Measurements from ENCODE around the gene THADA. TPM values are rescaled to one million over a fixed set of nuclear protein-coding genes. Genes with fewer than 3 reads are reported as not detected.

The THADA gene
- total RNA-seq, 1 donor: 39.4 TPM

DNA sequence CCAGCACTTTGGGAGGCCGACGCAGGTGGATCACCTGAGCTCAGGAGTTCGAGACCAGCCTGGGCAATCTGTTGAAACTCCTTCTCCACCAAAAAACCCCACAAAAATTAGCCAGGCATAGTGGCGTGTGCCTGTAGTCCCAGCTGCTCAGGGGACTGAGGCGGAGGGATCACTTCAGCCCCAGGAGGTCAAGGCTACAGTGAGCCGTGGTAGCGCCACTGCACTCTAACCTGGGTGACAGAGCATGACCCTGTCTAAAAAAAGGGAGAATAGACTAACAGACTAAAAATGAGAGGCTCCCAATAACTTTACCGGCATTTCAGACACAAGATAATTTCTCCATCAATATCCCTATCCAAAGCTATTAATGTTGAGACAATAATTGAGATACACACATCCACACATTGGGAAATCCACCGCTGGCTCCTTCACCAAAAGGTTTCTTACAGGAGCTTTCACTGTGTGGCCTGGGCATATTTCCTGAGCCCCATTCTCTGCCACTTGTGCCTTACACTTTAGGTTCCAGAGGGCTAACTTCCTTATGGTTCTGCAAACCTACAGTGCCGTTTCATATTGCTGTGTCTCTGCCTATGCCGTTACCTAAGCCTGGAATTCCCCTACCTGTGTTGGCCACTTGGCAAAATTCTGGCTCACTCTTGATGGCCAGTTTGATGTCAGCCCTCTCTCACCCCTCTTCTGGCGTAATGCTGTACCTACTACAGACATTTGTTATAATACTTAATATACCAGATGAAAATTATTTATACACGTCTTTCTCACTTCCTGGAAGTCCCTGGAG, 253.7 kb downstream of the THADA start:
- H3K27me3 ChIP-seq (ENCODE audit: insufficient read depth, low read length): no peaks in the 10 kb centered on the region

GRCh38 chr2:43340945-43341356, 254.9 kb downstream of the THADA start:
- peak overlapping the region; percentile 1 for H3K4me3 ChIP-seq (ENCODE audit: insufficient read depth, low read length)
- H3K4me2 ChIP-seq (ENCODE audit: insufficient read depth, low read length): peak overlapping the region; percentile 55
- no peaks in the 10 kb centered on the region for H3K79me2 ChIP-seq (ENCODE audit: insufficient read depth, low read length)
- H4K20me1 ChIP-seq (ENCODE audit: insufficient read depth, low read length): peaks cover 7% of the 10 kb centered on the region
- peak; percentile 74 for DNase-seq (ENCODE audit: insufficient read length, low spot score, missing footprints)
- no peak for TF ChIP-seq CTCF (IDR thresholded peaks at IDR 0.05; ENCODE audit: extremely low read depth, low read depth, low read length)
- H2AFZ ChIP-seq (ENCODE audit: low read length): no peak overlapping the region
- H3K36me3 ChIP-seq (ENCODE audit: insufficient read depth, low read length): no peaks in the 10 kb centered on the region
- H3K9me3 ChIP-seq (ENCODE audit: low read depth, low read length): no peaks in the 10 kb centered on the region
- H3K4me1 ChIP-seq (ENCODE audit: insufficient read depth, low read length): peaks cover 48% of the 10 kb centered on the region
- H3K27ac ChIP-seq (ENCODE audit: low read depth, low read length): peak overlapping the region; percentile 56
- H3K27me3 ChIP-seq (ENCODE audit: insufficient read depth, low read length): no peaks in the 10 kb centered on the region

More for the DNA sequence above, 253.7 kb downstream of the THADA start:
- DNase-seq (ENCODE audit: insufficient read length, low spot score, missing footprints): no peak
- Histone ChIP-seq H2AFZ (ENCODE audit: low read length) (no peak overlapping the region), H3K9me3 (ENCODE audit: low read depth, low read length) (no peaks in the 10 kb centered on the region), H4K20me1 (ENCODE audit: insufficient read depth, low read length) (peaks cover 7% of the 10 kb centered on the region), H3K36me3 (ENCODE audit: insufficient read depth, low read length) (peaks cover under 1% of the 10 kb centered on the region), H3K79me2 (ENCODE audit: insufficient read depth, low read length) (no peaks in the 10 kb centered on the region), H3K4me2 (ENCODE audit: insufficient read depth, low read length) (no peak overlapping the region), H3K27ac (ENCODE audit: low read depth, low read length) (no peak overlapping the region), H3K4me1 (ENCODE audit: insufficient read depth, low read length) (peaks cover 48% of the 10 kb centered on the region), H3K4me3 (ENCODE audit: insufficient read depth, low read length) (no peak overlapping the region)
- TF ChIP-seq CTCF (IDR thresholded peaks at IDR 0.05; ENCODE audit: extremely low read depth, low read depth, low read length): no peak

DNA sequence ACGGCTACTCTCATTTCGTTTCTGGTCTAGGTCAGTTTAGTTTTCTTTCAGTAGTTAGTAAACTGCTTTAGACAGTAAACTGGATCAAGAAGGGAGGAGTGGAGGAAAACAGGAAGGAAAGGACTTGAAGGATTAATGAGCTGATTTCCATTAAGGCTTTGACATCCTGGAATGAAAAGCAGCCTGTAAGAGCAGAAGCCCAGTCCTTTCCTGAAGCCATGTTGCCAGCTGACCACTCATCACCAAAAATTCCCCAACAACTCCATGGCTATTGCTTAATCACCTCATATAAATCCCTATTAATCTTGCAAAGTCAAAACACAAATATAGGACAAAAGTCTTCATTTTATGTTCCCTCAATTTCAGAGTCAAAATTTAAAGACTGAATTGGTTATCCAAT, 255.8 kb downstream of the THADA start:
- no peaks in the 10 kb centered on the region for H3K79me2 ChIP-seq (ENCODE audit: insufficient read depth, low read length)
- H3K36me3 ChIP-seq (ENCODE audit: insufficient read depth, low read length): no peaks in the 10 kb centered on the region
- peak overlapping the region; percentile 56 for H3K27ac ChIP-seq (ENCODE audit: low read depth, low read length)
- peaks cover 40% of the 10 kb centered on the region for H3K4me1 ChIP-seq (ENCODE audit: insufficient read depth, low read length)
- H2AFZ ChIP-seq (ENCODE audit: low read length): no peak overlapping the region
- no peak for TF ChIP-seq CTCF (IDR thresholded peaks at IDR 0.05; ENCODE audit: extremely low read depth, low read depth, low read length)
- H3K27me3 ChIP-seq (ENCODE audit: insufficient read depth, low read length): no peaks in the 10 kb centered on the region
- peak overlapping the region; percentile 55 for H3K4me2 ChIP-seq (ENCODE audit: insufficient read depth, low read length)
- peak; percentile 45 for DNase-seq (ENCODE audit: insufficient read length, low spot score, missing footprints)
- H4K20me1 ChIP-seq (ENCODE audit: insufficient read depth, low read length): peaks cover 7% of the 10 kb centered on the region
- H3K9me3 ChIP-seq (ENCODE audit: low read depth, low read length): no peaks in the 10 kb centered on the region
- no peak overlapping the region for H3K4me3 ChIP-seq (ENCODE audit: insufficient read depth, low read length)

GRCh38 chr2:43333656-43334144, 262.1 kb downstream of the THADA start:
- Histone ChIP-seq H3K9me3 (ENCODE audit: low read depth, low read length) (no peaks in the 10 kb centered on the region), H3K27ac (ENCODE audit: low read depth, low read length) (peak overlapping the region; percentile 57), H3K36me3 (ENCODE audit: insufficient read depth, low read length) (peaks cover 2% of the 10 kb centered on the region), H4K20me1 (ENCODE audit: insufficient read depth, low read length) (no peaks in the 10 kb centered on the region), H3K27me3 (ENCODE audit: insufficient read depth, low read length) (no peaks in the 10 kb centered on the region), H2AFZ (ENCODE audit: low read length) (peak overlapping the region; percentile 36), H3K4me1 (ENCODE audit: insufficient read depth, low read length) (peaks cover 20% of the 10 kb centered on the region), H3K79me2 (ENCODE audit: insufficient read depth, low read length) (no peaks in the 10 kb centered on the region), H3K4me3 (ENCODE audit: insufficient read depth, low read length) (peak overlapping the region; percentile 33), H3K4me2 (ENCODE audit: insufficient read depth, low read length) (peak overlapping the region; percentile 65)
- TF ChIP-seq CTCF (IDR thresholded peaks at IDR 0.05; ENCODE audit: extremely low read depth, low read depth, low read length): no peak
- DNase-seq (ENCODE audit: insufficient read length, low spot score, missing footprints): peak; percentile 84

All from osteoblast (primary cell).